DND-41 (cell line): ENCODE measurements around the gene ADAMTS9.

Experiments
- ATAC-seq: fragments of 200-7000 bp; cut with Tn5 transposase; 3 replicates; pipeline ENCODE4 v1.9.1; 2021; ENCODE audit warnings: low read depth; ENCODE audit not compliant: insufficient read depth
- DNase-seq: peaks from one replicate; pipeline ENCODE4 v3.0.0-alpha.2; 2020
- H2AFZ ChIP-seq: 2 replicates; pipeline ENCODE4 v1.6.0; 2012; ENCODE audit warnings: low read depth, low read length
- H3K27ac ChIP-seq: 2 replicates; pipeline ENCODE4 v1.5.1; 2012; ENCODE audit warnings: low read length, inconsistent platforms
- H3K27me3 ChIP-seq: fragments of 200-600 bp; sonication (generic); 2 replicates; pipeline ENCODE4 v1.6.0; 2012; ENCODE audit warnings: low read length, mild to moderate bottlenecking, inconsistent platforms; ENCODE audit not compliant: insufficient read depth, poor library complexity
- H3K36me3 ChIP-seq: 2 replicates; pipeline ENCODE4 v1.5.1; 2012; ENCODE audit warnings: low read length, inconsistent platforms; ENCODE audit not compliant: insufficient read depth
- H3K4me1 ChIP-seq: 2 replicates; pipeline ENCODE4 v1.5.1; 2012; ENCODE audit warnings: mild to moderate bottlenecking, low read length; ENCODE audit not compliant: insufficient read depth
- H3K4me2 ChIP-seq: 2 replicates; pipeline ENCODE4 v1.6.0; 2012; ENCODE audit warnings: mild to moderate bottlenecking, moderate library complexity, low read length, inconsistent platforms; ENCODE audit not compliant: insufficient read depth
- H3K4me3 ChIP-seq, 2 experiments: fragments of 200-600 bp in 1 of 2; shearing (Covaris generic) in 1 of 2; 2 replicates each; pipeline ENCODE4 v1.5.1; 2012 to 2016; ENCODE audit warnings: inconsistent platforms in 2 of 2, low read length in 2 of 2, mild to moderate bottlenecking in 2 of 2, low read depth in 1 of 2, moderate library complexity in 1 of 2
- H3K79me2 ChIP-seq: 2 replicates; pipeline ENCODE4 v1.6.0; 2012; ENCODE audit warnings: low read length, inconsistent platforms; ENCODE audit not compliant: insufficient read depth
- H3K9ac ChIP-seq: 2 replicates; pipeline ENCODE4 v1.6.0; 2012; ENCODE audit warnings: low read depth, mild to moderate bottlenecking, inconsistent platforms, low read length, moderate library complexity
- H3K9me3 ChIP-seq: 2 replicates; pipeline ENCODE4 v1.5.1; 2012; ENCODE audit warnings: low read length, moderate library complexity, mild to moderate bottlenecking, inconsistent platforms; ENCODE audit not compliant: insufficient read depth, severe bottlenecking
- H4K20me1 ChIP-seq: 2 replicates; pipeline ENCODE4 v1.6.0; 2012; ENCODE audit warnings: low read length; ENCODE audit not compliant: insufficient read depth
- EZH2 ChIP-seq: IDR thresholded peaks from 3 replicates; pipeline ENCODE4 v1.6.1; 2012; ENCODE audit warnings: borderline replicate concordance, low read depth, mild to moderate bottlenecking, moderate library complexity, low read length, inconsistent platforms; ENCODE audit not compliant: severe bottlenecking
- TF ChIP-seq, protein P1 (sequence below): IDR thresholded peaks from 2 replicates; pipeline ENCODE4 v1.5.1; 2012; ENCODE audit warnings: borderline replicate concordance, low read length, moderate library complexity, mild to moderate bottlenecking; ENCODE audit not compliant: poor library complexity, severe bottlenecking; ENCODE audit errors: extremely low read depth

ADAMTS9 gene

DNA sequence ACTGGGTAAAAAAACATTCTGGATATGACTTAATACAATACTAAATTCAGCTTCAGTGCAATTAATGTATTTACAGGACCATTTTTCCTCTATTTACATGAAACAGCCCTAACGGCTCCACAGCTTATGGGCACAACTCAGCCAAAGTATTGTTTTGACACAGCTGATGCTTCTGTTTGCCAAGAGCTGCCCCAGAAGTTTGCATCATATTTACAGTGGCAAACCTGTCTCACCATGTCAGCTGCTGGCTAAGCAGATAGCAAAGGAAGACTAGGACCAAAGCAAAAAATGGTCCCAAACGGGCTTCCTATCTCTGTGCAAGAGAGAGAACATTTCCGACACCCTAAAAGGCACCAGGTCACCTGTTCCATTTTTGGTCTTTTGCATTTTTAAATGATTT, 94.5 kb downstream of the ADAMTS9 start:
- no peak for DNase-seq

DNA sequence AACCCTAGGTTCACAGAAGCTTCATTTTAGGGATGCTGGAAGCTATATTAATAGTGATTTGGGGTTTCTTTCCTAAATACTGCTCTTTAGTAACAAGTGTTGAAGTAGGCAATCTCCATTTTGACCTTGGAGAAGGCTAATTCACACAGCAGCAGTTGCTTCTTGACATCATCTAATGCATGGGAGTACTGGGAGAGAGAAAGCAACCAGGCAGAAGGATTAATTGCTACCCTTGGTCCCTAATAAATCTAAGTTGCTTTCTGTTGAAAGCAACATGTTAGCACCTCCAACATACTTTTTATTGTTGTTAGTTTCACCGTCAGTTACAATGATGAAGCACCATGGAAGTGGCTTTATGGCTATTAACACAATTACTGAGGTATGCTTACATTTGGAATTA, 96.2 kb downstream of the ADAMTS9 start:
- no peak for ATAC-seq
- H2AFZ ChIP-seq = no peak overlapping the region
- no peaks in the 10 kb centered on the region for H4K20me1 ChIP-seq
- no peak for DNase-seq
- no peaks in the 10 kb centered on the region for H3K4me1 ChIP-seq
- no peak overlapping the region for H3K9ac ChIP-seq
- H3K27ac ChIP-seq = no peak overlapping the region
- H3K4me2 ChIP-seq = no peak overlapping the region
- H3K27me3 ChIP-seq = no peaks in the 10 kb centered on the region
- no peak overlapping the region for H3K4me3 ChIP-seq
- no peaks in the 10 kb centered on the region for H3K9me3 ChIP-seq
- H3K36me3 ChIP-seq = no peaks in the 10 kb centered on the region
- no peaks in the 10 kb centered on the region for H3K79me2 ChIP-seq
- no peak for TF ChIP-seq EZH2
- TF ChIP-seq, protein P1, sequence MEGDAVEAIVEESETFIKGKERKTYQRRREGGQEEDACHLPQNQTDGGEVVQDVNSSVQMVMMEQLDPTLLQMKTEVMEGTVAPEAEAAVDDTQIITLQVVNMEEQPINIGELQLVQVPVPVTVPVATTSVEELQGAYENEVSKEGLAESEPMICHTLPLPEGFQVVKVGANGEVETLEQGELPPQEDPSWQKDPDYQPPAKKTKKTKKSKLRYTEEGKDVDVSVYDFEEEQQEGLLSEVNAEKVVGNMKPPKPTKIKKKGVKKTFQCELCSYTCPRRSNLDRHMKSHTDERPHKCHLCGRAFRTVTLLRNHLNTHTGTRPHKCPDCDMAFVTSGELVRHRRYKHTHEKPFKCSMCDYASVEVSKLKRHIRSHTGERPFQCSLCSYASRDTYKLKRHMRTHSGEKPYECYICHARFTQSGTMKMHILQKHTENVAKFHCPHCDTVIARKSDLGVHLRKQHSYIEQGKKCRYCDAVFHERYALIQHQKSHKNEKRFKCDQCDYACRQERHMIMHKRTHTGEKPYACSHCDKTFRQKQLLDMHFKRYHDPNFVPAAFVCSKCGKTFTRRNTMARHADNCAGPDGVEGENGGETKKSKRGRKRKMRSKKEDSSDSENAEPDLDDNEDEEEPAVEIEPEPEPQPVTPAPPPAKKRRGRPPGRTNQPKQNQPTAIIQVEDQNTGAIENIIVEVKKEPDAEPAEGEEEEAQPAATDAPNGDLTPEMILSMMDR = no peak

More for the DNA sequence above, 94.5 kb downstream of the ADAMTS9 start:
- Histone ChIP-seq H3K4me1 (no peaks in the 10 kb centered on the region), H3K36me3 (no peaks in the 10 kb centered on the region), H3K4me3 (no peak overlapping the region), H2AFZ (no peak overlapping the region), H3K9me3 (no peaks in the 10 kb centered on the region), H3K4me2 (no peak overlapping the region), H3K27ac (no peak overlapping the region), H3K79me2 (no peaks in the 10 kb centered on the region), H3K9ac (no peak overlapping the region), H4K20me1 (no peaks in the 10 kb centered on the region), H3K27me3 (no peaks in the 10 kb centered on the region)
- no peak for ATAC-seq
- no peak for TF ChIP-seq EZH2
- TF ChIP-seq, protein P1 = no peak

DNA sequence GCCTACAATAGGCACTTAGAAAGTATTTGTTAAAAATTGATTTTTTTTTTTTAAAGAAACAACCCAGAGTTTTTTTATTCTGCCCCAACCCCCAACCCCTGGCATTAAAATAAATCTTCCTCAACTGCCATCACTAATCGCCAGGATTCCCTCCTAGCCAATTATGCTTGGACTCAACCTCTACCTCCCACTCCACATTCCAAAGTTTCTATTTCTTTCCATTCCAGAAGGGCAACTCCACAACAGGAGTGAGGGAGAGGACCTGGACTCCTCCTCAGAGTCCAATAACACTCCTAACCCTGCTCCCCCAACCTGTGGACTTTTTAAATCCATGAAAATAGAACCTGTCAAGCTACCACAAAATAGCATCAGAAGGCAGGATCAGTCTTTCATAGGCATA, 99.4 kb downstream of the ADAMTS9 start:
- no peaks in the 10 kb centered on the region for H3K36me3 ChIP-seq
- no peak overlapping the region for H3K9ac ChIP-seq
- no peak overlapping the region for H2AFZ ChIP-seq
- no peaks in the 10 kb centered on the region for H4K20me1 ChIP-seq
- no peak overlapping the region for H3K4me3 ChIP-seq
- H3K27ac ChIP-seq = no peak overlapping the region
- no peak overlapping the region for H3K4me2 ChIP-seq
- H3K79me2 ChIP-seq = no peaks in the 10 kb centered on the region
- DNase-seq = no peak
- no peaks in the 10 kb centered on the region for H3K9me3 ChIP-seq
- no peaks in the 10 kb centered on the region for H3K4me1 ChIP-seq
- no peaks in the 10 kb centered on the region for H3K27me3 ChIP-seq
- TF ChIP-seq, protein P1 = no peak
- no peak for TF ChIP-seq EZH2
- ATAC-seq = no peak

DNA sequence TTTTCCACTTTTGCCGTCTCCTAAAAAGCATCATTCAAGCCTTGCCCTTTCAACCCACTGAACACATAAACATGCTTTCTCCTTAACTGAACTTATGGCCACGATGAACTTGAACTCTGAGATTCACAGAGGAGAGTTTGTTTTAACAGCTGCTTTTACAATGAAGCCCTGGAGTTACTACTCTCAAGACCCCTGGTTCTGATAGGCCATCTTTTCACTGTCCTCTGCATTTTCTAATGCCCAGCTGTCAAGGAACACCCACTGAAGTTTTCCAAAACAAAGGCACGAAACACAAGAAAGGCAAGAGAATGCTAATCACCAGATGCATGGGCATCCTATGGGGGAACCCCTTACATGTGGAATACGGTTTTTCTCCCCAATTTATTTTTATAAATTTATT, 100.8 kb downstream of the ADAMTS9 start:
- Histone ChIP-seq H3K36me3 (no peaks in the 10 kb centered on the region), H3K27me3 (no peaks in the 10 kb centered on the region), H3K9ac (no peak overlapping the region), H3K79me2 (no peaks in the 10 kb centered on the region), H3K9me3 (no peaks in the 10 kb centered on the region), H3K4me1 (no peaks in the 10 kb centered on the region), H3K4me2 (no peak overlapping the region), H3K4me3 (no peak overlapping the region), H2AFZ (no peak overlapping the region), H3K27ac (no peak overlapping the region), H4K20me1 (no peaks in the 10 kb centered on the region)
- DNase-seq = no peak
- ATAC-seq = no peak
- TF ChIP-seq, protein P1 = no peak
- TF ChIP-seq EZH2 = no peak
